HS-5 (cell line): ENCODE measurements around the gene C17orf113.

Source experiments
- DNase-seq: peaks from one replicate; pipeline ENCODE4 v3.0.0-alpha.2; 2012; ENCODE audit warnings: low read depth

C17orf113 gene

DNA sequence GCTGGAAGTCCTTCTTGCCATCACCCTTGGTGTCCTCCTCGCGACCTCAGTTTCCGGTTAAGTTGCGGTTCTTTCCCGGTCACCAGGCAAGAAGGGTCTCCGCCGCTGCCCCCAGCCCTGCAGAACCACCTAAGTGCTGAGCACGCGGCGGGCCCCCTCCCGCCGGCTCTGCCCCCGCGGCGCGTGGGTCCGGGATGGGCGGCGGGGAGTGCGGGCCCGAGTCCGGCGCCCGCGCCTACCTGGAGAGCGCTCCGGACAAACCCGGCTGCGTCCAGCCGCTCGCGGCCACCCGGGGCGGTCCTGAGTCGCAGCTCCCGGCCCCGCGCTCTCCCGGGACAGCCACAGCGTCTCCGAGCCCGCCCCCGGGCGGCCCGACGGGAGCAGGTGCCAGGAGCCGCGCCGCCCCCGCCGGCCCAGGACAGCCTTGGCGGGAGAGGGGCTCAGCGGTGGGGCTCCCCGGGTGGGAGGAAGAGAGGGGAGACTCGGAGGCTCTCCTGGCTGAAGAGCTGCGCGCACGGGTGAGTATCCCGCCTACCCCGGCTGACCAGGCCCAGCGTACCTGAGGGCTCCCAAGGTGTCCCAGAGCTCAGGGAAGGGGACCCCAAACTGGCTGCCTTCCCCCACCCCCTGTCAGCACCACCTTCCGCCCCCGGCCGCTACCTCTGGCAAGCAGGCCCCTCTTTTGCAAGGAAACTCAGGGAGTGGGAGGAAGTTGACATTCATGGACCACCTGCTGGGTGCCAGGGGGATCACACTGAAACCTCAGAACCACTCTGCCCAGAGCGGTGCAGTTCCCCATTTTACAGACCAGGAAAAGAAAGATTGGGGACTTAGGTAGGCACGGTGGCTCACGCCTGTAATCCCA, 22.2 kb upstream of the C17orf113 start:
- DNase-seq, result no peak

DNA sequence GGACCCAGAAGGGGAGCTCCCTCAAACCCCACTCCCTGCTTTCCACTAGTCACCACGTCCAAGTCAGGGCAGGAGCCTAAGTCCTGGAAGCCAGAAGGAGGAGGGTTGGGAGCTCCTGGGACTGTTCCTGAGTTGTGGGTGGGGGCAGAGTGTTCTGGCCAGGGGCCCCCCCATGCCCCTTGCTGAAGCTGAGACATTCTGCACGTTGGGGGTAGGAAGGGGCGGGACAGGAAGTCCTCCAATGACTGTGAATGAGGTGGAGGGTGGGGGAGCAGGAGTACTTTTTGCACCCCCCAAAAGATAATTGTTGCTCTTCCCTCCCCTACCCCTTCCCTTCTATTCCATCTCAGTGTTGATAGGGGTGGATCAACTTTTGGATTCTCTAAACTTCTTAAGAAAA, 21.4 kb upstream of the C17orf113 start:
- no peak for DNase-seq

DNA sequence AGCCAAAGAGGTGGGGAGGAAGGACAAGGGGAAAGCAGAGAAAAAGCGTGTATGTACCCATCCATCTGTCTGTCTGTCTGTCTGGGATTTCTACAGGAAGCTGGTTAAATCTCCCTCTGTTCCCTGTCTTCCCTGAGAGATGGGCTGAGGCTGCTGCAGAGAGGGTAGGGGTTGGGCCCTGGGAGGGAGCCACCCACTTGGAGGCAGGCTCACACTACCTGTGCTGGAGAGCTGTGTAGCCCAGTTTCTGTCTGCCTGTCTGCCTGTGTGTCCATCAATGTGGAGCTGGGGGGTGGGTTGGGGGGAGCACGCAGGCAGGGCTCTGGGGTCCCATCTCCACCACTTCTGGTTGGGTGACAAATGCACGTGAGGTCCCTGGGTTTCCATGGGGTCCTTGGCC, 18.6 kb upstream of the C17orf113 start:
- DNase-seq, result no peak

DNA sequence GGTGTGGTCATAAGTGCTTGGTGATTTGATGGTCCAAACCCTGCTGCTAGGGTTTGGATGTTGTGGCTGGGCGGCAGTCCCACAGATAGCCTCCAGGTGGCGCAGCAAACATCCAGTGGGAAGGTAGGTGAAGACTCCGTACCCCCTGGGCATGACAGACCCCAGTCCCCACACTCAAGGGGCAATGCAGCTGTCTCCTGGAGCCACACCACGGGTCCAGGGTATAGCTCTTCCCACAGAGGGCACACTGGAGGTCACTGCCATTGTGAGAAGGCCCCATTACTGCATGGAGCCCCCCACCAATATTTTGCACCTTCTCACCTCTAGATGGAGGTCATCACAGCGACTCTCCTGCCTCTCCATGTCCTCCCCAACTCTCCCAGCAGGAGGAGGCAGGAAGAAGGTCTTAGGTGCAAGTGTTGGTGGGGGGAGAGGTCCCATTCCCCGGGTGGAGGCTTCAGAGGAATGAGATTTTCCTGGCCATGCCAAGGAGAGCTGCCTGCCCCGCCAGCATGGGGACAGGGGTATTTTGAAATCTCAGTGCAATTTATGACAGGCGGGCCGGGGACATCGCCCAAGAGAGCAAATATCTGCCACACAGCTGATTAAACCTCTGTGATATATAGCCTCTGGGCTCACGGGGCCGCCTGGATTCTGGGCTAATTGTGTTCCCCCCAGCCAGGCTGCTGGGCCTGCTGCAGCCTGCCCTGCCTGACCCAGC, 17.1 kb upstream of the C17orf113 start:
- no peak for DNase-seq

DNA sequence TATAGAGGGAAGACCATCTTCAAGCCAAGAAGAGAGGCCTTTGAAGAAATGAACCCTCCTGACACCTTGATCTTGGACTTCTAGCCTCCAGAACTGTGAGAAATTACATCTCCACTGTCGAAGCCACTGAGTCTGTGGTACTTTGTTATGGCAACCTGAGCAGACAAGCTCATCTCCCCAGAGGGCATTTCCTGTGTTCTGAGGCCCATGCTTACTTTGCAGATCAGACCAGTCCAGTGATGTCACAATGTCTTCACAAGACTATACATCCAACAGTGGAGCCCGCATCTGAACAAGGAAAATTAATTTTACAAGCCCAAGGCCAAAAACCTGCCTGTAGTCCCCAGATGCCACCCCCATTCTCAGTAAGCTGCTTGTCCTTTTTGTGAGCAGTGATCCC, 14.8 kb upstream of the C17orf113 start:
- DNase-seq, result no peak

DNA sequence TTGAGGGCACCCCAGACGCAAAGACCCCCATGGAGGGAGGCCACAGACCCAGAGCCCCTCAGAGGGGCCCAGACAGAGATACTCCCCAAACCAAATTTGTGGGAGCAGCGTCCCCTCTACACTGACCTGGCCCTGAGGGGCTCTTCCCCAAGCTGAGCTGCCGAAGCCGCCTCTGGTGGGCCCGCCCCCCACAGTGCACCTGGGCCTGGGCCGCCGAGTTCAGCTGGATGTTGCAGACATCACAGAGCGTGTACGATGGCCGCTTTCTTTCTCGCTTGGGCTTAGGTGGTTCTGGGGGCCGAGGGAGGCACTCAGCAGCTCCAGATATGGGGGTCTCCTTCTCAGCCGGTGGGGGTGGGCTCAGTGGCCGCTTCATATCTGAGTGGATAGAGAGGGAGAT, 12.3 kb upstream of the C17orf113 start:
- no peak for DNase-seq

DNA sequence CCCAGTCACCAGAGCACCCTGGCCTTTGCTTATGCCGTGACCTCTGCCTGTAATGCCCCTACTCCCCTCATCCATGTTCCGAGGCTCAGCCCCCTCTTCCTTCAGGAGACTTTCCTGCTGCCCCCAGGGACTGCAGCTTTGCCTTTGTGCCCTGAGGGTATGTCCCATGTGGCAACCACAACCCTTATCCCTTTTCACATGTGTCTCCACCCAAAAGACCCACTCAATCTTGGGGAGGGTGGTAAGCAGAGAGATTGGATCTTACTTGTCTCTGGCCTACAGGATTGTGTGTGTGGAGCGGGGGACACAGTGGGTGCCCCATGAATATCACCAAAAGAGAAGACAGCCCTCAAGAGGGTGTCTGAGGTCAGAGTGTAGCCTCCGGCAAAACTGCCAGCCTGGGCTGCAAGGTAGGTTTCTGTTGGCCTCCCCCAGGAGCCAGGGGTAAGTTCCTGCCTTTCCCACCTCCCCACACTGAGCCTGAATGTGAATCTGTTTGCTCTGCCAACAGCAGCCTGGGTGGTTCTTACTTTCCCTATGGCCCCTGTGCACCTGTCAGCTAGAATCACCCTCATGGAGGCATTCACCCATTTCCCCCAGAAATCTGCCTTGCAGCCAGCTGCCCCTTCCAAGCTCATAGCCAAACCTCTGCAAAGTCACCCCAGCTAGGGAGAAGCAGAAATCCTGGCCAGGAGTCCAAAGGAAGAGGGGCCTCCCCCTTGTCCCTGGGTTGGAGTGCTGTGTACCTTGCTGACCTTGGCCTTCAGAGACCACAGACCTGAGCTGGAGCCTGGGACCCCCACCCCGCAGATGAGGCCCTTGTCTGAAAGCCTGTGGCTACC, 11.5 kb upstream of the C17orf113 start:
- DNase-seq, result no peak

DNA sequence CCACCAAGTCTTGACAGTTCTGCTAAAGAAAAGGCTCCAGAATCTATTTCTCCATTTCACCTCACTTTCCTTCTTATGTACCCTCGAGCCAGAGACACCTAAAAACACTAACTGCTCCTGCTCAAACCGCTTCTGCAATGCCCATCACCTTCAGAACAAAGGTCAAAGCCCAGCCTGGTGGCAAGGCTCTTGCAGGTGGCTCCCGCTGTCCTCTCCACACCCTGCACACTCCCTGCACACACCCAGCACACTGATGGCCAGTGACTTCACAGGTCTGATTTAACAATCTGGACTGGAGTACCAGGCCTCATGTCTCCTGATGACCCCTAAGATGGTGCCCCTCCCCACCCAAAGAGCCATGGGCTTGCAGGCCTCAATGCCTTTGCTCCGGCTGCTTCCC, 9.8 kb upstream of the C17orf113 start:
- DNase-seq, result no peak

DNA sequence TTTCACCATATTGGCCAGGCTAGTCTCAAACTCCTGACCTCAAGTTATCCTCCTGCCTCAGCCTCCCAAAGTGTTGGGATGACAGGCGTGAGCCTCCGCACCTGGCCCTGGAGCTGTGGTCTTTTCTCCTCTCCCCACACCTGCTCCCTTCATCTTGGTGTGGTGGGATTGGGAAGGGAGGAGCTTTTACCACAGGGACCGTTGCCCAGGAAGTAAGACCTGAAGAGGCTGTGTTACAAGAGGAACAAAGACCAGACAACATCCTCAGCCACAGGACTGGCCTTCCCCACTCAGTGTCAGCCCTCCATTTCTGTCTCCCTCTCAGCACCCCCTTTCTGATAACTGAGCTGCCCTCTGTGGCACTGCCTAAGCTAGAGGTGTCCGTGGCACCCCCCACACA, 9.4 kb upstream of the C17orf113 start:
- DNase-seq, result no peak

DNA sequence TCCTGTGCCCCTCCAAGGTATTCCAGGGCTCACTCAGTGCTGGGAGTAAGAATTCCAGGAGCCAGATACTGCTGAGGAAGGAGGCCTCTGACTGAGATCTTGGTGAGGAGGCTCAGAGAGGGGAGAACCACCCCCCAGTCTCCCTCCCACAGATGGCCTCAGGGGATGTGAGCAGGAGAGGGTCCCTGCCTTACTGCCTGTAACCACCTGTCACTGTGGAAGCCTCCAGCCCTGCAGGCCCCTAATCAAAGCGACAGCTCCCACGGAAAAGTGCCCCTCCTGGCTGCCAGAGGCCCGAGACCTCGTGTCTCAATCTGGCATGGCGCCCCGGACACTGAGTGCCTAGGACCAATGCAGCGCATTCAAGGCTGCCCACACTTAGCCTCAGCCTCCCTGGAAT, 7.7 kb upstream of the C17orf113 start:
- DNase-seq, result no peak

DNA sequence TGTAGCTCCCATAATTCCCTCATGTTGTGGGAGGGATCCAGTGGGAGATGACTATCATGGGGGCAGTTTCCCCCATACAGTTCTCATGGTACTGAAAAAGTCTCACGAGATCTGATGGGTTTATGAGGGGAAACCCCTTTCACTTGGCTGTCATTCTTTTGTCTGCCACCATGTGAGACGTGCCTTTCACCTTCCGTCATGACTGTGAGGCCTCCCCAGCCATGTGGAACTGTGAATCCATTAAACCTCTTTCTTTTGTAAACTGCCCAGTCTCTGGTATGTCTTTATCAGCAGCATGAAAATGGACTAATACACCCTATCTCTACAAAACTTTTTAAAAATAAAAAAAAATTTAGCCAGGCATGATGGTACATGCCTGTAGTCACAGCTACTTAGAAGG, 6.2 kb upstream of the C17orf113 start:
- DNase-seq, result no peak

DNA sequence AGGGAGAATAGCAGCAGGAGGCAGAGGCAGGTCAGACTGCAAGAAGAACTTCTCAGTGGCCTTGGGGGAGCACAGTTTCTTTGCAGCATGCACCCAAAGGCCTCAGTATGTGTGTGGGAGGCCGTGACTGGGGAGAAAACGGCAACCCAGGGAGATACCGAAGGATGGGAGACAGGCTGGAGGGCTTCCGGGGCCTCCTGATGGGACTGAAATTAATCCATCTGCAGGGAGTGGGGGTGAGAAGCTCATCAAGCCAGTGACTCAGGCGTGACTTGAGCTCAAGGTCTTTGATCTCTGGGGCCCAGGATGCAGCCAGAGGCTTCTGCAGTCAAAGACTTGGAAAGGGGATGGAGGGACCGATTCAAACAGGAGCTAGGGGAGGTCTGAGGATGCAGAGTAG, 5.1 kb upstream of the C17orf113 start:
- no peak for DNase-seq

DNA sequence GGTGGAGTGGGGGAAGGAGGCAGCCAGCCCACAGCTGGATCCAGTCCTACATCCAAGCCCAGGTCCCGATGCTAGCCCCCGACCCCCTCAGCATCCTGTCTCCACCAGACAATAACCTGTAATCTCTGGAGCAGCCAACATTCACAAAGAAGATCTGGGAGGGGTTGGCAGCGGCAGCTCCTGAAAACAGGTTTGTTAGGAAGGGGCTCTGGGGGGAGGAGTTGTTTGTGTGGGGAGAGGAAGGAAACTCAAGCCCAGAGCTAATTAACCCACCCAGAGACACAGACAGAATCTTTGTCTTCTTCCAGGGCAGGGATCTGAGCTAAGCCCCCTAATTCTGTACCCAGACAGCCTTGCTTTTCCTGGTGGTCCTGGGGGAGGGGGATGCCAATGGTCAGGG, 4.6 kb upstream of the C17orf113 start:
- no peak for DNase-seq

DNA sequence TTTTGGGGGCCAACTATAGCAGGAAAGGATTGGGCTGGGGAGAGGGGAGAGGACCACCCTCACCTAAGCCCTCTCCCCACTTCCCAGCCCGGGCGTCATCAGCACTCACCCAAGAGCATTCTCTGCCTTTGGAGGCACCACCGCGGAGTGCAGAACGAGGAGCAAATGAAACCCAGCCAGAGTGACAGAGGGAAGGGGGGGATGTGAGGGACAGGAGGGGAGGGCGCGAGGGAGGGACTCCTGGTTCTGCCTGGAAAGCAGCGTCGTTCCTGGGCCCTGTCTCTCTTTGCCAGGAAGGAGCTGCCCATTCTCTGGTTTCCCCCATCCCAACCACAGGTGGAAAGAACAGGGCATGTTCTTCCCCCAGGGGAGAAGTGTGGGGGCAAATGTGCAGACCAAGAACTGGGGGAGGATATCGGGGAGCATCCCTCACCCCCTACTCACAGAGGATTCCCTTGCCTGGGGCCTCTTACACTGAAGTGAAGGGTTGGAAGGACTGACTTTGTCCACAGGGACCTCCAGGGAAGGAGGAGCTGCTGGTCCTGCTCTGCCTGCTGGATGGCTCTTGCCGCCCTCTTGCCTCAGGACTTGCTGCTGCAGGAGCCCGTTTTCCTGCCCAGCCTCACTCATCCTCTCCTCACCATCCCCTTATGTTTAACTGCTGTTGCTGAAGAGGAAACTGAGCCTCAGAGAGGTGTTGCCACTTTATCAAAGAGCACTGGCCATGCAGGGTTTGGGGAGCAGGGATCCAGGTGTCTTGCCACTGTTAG, 3.5 kb upstream of the C17orf113 start:
- DNase-seq, result no peak

DNA sequence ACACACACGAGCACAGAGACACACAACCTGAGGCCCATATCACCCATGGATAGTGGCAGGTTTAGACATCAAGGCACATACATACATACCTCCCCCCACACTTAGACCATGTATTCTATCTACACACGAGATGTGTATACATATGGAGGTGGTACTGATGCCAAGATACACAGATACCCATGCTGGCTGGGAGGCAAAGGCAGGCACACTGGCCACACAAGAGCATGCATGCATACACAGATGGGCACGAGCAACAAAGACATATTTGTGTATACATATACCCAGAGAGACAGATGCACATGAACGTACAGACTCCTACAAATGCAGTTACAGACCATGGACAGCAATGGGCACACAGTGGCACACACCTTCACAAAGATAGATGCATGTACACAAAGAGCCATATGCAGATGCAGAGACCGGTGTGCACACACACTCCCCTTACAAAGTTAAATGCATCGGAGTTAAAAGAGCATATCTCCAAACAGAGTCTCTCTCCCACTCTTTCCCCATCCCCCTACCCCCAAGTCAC, 2.0 kb upstream of the C17orf113 start:
- no peak for DNase-seq

DNA sequence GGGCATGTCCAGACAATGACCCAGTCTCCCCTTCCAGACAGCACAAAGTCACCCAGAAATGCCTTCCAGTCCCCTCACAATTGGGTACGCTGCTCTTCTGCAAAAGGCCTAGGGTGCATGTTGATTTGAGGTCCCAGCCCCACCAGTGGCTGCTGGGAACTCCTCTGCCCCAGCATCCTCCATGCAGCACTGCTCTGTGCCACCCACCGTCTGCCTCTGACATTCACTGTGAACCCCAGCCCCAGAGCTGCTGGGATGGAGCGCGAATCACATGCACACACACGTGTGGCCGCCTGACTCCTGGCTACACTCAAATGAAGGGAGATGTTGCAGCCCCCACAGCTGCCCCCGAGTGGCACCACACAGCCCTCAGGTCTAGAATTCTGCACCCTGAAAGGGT, 1.2 kb upstream of the C17orf113 start:
- DNase-seq, result no peak

DNA sequence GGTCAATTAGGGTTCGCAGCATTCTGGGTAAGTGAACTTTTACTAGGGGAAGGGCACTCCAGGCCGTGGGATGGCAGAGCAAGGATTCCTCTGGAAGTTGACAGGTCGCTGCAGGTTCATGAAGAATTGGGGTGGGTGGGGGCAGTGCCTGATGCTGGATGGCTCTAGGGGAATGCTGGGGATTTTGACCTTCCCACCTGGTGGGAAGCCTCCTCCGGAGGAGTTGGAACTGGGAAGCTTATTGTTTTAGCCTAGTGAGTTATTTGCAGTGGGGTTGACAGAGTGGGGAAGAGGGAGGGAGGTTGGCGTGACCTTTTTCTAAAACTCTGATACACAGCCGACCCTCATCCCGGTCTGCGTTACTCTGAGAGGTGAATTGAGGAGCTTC, 606 bp upstream of the C17orf113 start:
- DNase-seq, result no peak

DNA sequence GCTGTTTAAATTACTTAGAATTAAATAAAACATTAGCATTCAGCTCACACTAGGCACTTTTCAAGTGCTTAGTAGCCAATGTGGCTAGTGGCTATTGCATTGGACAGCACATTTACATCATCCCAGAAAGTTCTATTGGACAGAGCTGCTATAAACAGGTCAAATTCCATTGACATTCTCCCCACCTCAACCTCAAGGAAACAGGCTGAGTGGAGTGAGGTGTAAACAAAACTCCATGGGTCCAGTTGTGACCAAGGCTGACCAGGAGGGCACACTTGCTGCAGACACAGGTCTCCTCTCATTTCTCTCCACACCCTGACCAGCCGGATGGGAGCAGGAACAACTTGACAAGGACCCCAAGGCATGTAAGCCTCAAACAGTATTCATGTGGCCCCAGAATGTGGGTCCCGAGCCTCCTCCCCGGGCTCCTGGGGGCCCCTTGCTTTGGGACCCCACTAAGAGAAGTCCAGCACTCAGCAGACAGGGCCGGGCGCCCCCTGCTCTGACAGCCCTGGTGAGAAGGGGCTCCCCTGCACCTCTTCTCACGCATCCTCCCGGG, 488 bp downstream of the C17orf113 start:
- no peak for DNase-seq

DNA sequence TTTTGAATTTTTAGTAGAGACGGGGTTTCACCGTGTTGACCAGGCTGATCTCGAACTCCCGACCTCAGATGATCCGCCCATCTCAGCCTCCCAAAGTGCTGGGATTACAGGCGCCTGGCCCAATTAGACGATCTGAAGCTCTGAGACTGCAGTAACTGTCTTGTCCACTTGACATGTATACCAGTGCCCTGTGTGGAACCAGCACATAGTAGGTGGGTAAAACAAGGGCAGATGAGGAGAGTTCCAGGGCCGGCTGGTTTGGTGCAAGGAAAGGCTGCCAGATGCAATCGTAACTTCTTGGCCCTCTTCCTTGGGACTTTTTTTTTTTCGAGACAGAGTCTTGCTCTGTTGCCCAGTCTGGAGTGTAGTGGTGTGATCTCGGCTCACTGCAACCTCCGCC, 3.1 kb downstream of the C17orf113 start:
- no peak for DNase-seq

DNA sequence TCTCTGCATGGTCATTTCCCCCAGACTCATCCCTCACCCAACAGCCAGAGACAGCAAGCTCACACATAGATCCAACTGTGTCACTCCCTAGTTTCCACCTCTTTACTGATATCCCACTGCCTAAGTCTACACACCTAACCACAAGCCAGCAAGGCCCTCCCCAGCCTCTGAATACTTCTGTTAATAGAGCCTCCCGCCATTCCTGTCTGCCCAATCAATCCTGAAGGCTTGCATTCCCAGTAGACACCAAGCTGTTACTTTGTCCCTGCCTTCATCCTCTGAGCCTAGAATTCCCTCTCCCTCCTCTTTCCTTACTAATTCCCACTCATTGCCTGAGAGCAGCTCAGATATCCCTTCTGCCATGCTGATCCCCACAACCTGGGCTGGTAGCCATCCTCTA, 4.7 kb downstream of the C17orf113 start:
- no peak for DNase-seq

DNA sequence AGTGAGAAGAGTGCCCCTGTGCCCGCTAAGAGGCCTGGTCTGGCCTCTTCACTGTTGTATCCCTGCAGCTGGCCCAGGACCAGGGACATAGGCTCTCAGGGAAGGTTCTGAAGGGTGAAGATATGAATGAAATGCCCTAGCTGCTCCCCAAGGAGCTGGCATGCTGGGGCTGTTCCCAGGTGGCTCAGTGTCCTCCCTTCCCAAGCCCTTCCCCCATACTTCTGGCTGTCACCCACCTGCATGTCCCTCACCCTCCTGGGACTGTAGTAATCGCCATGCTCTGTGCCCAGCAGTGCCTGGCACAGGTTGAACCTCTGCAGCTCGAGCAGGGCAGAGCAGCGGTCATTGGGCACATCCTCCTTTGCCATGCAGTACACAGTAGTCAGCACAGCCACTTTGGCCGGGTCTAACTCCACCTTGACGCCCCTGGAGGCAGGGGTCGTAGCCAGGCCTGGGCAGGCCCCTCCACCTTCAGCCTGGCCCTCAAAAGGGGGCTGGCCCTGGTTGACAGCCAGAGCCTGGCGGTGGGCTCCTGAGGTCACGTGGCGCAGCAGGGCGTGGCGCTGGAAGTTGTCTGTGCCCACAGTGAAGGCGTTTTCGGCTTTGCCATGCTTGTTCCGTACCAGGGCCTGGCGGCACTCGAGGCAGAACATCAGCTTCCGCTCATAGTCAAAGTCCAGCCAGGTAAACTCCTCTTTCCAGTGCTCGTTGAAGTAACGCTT, 7.6 kb downstream of the C17orf113 start:
- no peak for DNase-seq
